Measurements from ENCODE around the gene HOGA1. TPM values are rescaled to one million over a fixed set of nuclear protein-coding genes. Genes with fewer than 3 reads are reported as not detected.
A peak's percentile ranks its signal among the peaks of the same experiment; 100 is the strongest.

The HOGA1 gene
- total and polyA plus RNA-seq, 2 of the 13 experiments (the other 11 are each of a cell fraction or from before 2014, with no cell fraction given): 7.6 to 19.5 TPM

GRCh38 chr10:97632949-97633884, 49.0 kb downstream of the HOGA1 start, which contains the start of gene MORN4 (continued):
- no peak for TF ChIP-seq ELK4 (CRISPR knock-in tag; IDR thresholded peaks at IDR 0.05; ENCODE audit: borderline replicate concordance)
- no peak for TF ChIP-seq ARID2 (CRISPR knock-in tag; IDR thresholded peaks at IDR 0.05; ENCODE audit: borderline replicate concordance)
- no peak for TF ChIP-seq ZFP62 (CRISPR knock-in tag; IDR thresholded peaks at IDR 0.05)
- no peak for TF ChIP-seq ZNF691 (CRISPR knock-in tag; IDR thresholded peaks at IDR 0.05; ENCODE audit: borderline replicate concordance, low read depth)
- no peak for TF ChIP-seq ARHGAP35 (CRISPR knock-in tag; IDR thresholded peaks at IDR 0.05; ENCODE audit: borderline replicate concordance)
- no peak for TF ChIP-seq HDAC2 (CRISPR knock-in tag; IDR thresholded peaks at IDR 0.05)
- TF ChIP-seq U2AF1 (optimal IDR thresholded peaks at IDR 0.05; ENCODE audit: low read depth, low read length): no peak
- no peak for TF ChIP-seq PRPF4 (IDR thresholded peaks at IDR 0.05; ENCODE audit: low read depth, low read length, poor library complexity, severe bottlenecking)
- peak; percentile 56; the same call in 1 of the 2 replicates for TF ChIP-seq ZBTB20 (CRISPR knock-in tag; IDR thresholded peaks at IDR 0.05; ENCODE audit: borderline replicate concordance, low read depth)
- no peak for TF ChIP-seq RORA (CRISPR knock-in tag; IDR thresholded peaks at IDR 0.05)
- TF ChIP-seq CHCHD3 (CRISPR knock-in tag; IDR thresholded peaks at IDR 0.05): no peak
- TF ChIP-seq MIXL1 (CRISPR knock-in tag; IDR thresholded peaks at IDR 0.05): no peak
- no peak for TF ChIP-seq NFE2 (CRISPR knock-in tag; IDR thresholded peaks at IDR 0.05)
- TF ChIP-seq ZBTB8A (CRISPR knock-in tag; IDR thresholded peaks at IDR 0.05; ENCODE audit: borderline replicate concordance, low read depth): no peak
- TF ChIP-seq EEA1 (CRISPR knock-in tag; IDR thresholded peaks at IDR 0.05; ENCODE audit: borderline replicate concordance): peak; percentile 48; the same call in 1 of the 2 replicates
- TF ChIP-seq ZBTB1 (CRISPR knock-in tag; IDR thresholded peaks at IDR 0.05; ENCODE audit: borderline replicate concordance): no peak
- TF ChIP-seq PBX2 (CRISPR knock-in tag; IDR thresholded peaks at IDR 0.05): no peak
- peak; percentile 44; the same call in 1 of the 2 replicates for TF ChIP-seq RXRA (CRISPR knock-in tag; IDR thresholded peaks at IDR 0.05)
- TF ChIP-seq ZFP37 (CRISPR knock-in tag; IDR thresholded peaks at IDR 0.05; ENCODE audit: borderline replicate concordance): no peak
- TF ChIP-seq GFI1 (CRISPR knock-in tag; IDR thresholded peaks at IDR 0.05; ENCODE audit: borderline replicate concordance): no peak
- TF ChIP-seq XRCC5 (optimal IDR thresholded peaks at IDR 0.05; ENCODE audit: low read length): peak; percentile 29
- no peak for TF ChIP-seq KLF6 (CRISPR knock-in tag; IDR thresholded peaks at IDR 0.05)
- TF ChIP-seq TGIF2 (CRISPR knock-in tag; IDR thresholded peaks at IDR 0.05): no peak
- no peak for TF ChIP-seq ZNF576 (CRISPR knock-in tag; IDR thresholded peaks at IDR 0.05)
- TF ChIP-seq ZBTB46 (CRISPR knock-in tag; IDR thresholded peaks at IDR 0.05; ENCODE audit: borderline replicate concordance): no peak
- peak; percentile 78 for TF ChIP-seq CEBPG (CRISPR knock-in tag; IDR thresholded peaks at IDR 0.05)

All from HepG2 (cell line).